ENCODE measurements around the gene RTF1. TPM values are rescaled to one million over a fixed set of nuclear protein-coding genes. Genes with fewer than 3 reads are reported as not detected.

Gene RTF1
- total RNA-seq, 2 donors from 2014 or later, result 21.2 to 21.4 TPM

DNA sequence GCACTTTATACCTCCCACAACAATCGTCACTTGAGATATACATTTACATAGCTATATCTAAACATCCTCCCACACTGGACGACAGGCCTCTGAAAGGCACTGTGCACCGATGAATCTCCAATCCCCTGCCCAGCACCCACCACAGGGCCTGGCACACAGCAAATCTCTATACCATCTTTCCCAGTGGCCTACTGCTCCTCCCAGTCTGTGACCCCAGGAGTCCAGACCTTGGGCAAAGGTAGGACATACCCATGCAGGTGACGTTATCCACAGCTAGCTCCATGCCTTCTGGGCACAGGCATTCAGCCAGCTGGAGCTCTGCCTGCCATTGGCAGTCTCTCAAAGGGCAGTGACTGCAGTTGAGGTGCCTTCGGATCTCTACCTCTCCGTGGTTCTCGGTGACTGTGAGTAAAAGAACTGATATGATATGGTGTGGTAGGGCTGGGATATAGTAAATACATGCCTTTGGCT lies 91.0 kb downstream of the RTF1 start:
- DNase-seq (ENCODE audit: low spot score), result no peak
- peaks cover 13 to 19% of the 10 kb centered on the region in 2 donors for H3K27me3 ChIP-seq

DNA sequence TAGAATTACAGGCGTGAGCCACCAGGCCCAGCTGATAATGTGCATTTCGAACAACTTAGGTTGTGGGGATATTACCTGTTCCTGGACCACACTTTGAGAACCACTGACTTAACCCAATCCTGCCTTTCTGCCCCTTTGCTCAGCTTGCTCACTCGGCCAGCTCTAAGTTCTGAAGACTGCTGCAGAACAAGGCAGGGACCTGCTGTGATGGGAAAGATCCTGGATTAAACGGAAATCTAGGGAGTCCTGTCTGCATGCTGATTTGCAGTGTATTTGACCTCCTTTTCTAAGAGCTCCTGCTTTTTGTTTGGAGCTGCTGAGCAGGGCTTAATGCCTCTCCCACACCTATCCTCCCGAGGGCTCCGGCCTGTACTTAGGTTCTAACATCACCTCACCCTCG lies 93.8 kb downstream of the RTF1 start:
- no peak for DNase-seq (ENCODE audit: low spot score)
- Histone ChIP-seq H3K36me3 (no peaks in the 10 kb centered on the region), H3K27me3 (peaks cover 16 to 21% of the 10 kb centered on the region in 2 donors), H3K4me3 (no peak overlapping the region), H3K27ac (no peak overlapping the region), H3K4me1 (peaks cover 0 to 29% of the 10 kb centered on the region in 2 donors), H3K9me3 (no peaks in the 10 kb centered on the region)
- TF ChIP-seq, protein P1, sequence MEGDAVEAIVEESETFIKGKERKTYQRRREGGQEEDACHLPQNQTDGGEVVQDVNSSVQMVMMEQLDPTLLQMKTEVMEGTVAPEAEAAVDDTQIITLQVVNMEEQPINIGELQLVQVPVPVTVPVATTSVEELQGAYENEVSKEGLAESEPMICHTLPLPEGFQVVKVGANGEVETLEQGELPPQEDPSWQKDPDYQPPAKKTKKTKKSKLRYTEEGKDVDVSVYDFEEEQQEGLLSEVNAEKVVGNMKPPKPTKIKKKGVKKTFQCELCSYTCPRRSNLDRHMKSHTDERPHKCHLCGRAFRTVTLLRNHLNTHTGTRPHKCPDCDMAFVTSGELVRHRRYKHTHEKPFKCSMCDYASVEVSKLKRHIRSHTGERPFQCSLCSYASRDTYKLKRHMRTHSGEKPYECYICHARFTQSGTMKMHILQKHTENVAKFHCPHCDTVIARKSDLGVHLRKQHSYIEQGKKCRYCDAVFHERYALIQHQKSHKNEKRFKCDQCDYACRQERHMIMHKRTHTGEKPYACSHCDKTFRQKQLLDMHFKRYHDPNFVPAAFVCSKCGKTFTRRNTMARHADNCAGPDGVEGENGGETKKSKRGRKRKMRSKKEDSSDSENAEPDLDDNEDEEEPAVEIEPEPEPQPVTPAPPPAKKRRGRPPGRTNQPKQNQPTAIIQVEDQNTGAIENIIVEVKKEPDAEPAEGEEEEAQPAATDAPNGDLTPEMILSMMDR (IDR thresholded peaks at IDR 0.05), result no peak

More for the DNA sequence above, 91.0 kb downstream of the RTF1 start:
- TF ChIP-seq, protein P1 (IDR thresholded peaks at IDR 0.05), result no peak
- Histone ChIP-seq H3K4me1 (peaks cover 0 to 20% of the 10 kb centered on the region in 2 donors), H3K36me3 (no peaks in the 10 kb centered on the region), H3K27ac (no peak overlapping the region), H3K4me3 (no peak overlapping the region), H3K9me3 (no peaks in the 10 kb centered on the region)

DNA sequence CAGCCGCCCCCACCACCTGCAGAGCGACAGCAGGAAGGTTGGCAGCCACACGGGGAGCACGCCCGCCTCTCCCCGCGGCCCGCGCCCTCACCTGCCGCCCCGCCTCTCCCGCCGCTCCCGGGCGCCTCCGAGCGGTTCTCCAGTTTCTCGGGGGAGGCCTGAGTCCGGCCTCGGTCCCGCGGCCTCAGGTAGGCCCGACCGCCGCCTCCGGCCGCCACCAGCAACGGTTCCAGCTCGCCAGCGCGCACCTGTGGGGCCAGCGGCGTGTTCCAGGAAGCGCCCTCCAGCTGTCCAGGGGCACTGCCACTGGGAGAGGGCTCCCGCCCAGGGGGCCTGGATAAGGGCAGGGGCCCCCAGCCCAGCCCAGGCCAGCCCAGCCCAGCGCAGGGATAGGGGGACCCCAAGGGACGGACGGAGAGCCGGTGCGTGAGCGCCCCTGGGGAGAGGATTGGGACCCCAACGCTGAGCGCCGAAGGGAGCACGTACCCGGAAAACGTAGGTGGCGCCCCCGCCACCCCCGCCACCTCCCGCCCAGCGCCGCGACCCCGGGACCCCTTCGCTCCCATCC lies 94.5 kb downstream of the RTF1 start:
- Histone ChIP-seq H3K36me3 (no peaks in the 10 kb centered on the region), H3K27ac (no peak overlapping the region), H3K27me3 (peaks cover 16 to 21% of the 10 kb centered on the region in 2 donors), H3K4me3 (peak overlapping the region in 1 of 2 donors; percentile 49), H3K9me3 (no peaks in the 10 kb centered on the region), H3K4me1 (peaks cover 0 to 29% of the 10 kb centered on the region in 2 donors)
- no peak for DNase-seq (ENCODE audit: low spot score)
- TF ChIP-seq, protein P1 (IDR thresholded peaks at IDR 0.05), result no peak

DNA sequence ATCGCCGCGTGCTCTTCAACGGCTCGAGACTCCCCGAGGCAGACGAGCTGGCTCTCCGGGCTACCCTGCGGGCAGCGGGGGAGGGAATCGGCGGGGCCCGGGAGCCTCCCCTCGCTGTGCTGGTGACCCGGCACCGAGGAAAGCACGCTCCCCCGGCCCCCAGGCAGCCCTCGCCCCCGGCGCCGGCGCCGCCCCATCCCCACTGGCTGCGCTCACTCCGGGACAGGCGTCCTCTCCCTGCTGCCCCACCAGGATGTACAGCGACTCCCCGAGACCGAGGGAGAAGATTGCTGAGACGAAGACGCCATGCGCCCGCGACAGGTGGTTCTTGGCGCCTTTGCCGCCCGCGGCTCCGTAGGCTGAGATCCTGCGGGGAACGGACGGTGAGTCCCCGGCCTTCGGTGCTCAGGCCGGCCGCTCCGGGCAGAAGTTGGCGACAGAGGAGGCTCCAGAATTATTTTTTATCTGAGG lies 95.0 kb downstream of the RTF1 start:
- no peak overlapping the region for H3K27ac ChIP-seq
- no peaks in the 10 kb centered on the region for H3K36me3 ChIP-seq
- no peak for DNase-seq (ENCODE audit: low spot score)
- peaks cover 16 to 21% of the 10 kb centered on the region in 2 donors for H3K27me3 ChIP-seq
- TF ChIP-seq, protein P1 (IDR thresholded peaks at IDR 0.05), result no peak
- no peaks in the 10 kb centered on the region for H3K9me3 ChIP-seq
- H3K4me1 ChIP-seq, result peaks cover 0 to 29% of the 10 kb centered on the region in 2 donors
- H3K4me3 ChIP-seq, result peak overlapping the region in 1 of 2 donors; percentile 49

DNA sequence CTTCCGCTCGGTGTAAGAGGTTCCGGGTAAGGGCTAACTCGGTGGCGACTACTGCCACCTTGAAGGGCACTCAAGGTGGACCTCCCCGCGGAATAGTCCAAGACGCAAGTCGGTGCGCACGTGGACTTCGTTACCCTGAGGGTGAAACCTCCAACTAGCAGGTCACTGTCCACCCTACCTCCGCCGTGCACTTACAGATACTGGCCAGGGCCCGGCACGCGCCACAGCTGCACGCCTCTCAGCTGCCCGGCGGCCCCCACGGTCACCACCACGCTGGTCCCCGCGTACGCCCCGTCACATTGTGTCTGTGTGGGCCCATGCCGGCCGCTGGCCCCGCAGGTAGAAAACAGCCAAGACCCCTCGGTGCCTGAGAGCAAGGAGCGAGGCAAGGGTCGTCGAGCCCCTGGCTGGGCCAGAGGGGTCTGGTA lies 95.6 kb downstream of the RTF1 start:
- Histone ChIP-seq H3K4me3 (peak overlapping the region; percentile 24 to 49), H3K27me3 (peaks cover 16 to 21% of the 10 kb centered on the region in 2 donors), H3K9me3 (no peaks in the 10 kb centered on the region), H3K27ac (no peak overlapping the region), H3K36me3 (no peaks in the 10 kb centered on the region), H3K4me1 (peaks cover 0 to 29% of the 10 kb centered on the region in 2 donors)
- no peak for DNase-seq (ENCODE audit: low spot score)
- TF ChIP-seq, protein P1 (IDR thresholded peaks at IDR 0.05), result no peak
